ENCODE results near the gene ASB10. TPM values are rescaled to one million over a fixed set of nuclear protein-coding genes. Genes with fewer than 3 reads are reported as not detected.

ASB10 gene
- total RNA-seq, 1 donor from 2014 or later: not detected

GRCh38 chr7:151135525-151135845 lies 51.6 kb downstream of the ASB10 start:
- no peak for DNase-seq (ENCODE audit: low read depth)
- TF ChIP-seq CTCF (IDR thresholded peaks at IDR 0.05; ENCODE audit: insufficient read depth, low read length, poor library complexity, severe bottlenecking): no peak
- Histone ChIP-seq H3K36me3 (ENCODE audit: control insufficient read depth, insufficient read depth, low read length) (peaks cover 2% of the 10 kb centered on the region), H3K27me3 (ENCODE audit: control insufficient read depth, insufficient read depth, low read length) (no peaks in the 10 kb centered on the region), H3K4me3 (ENCODE audit: low read depth, low read length) (no peak overlapping the region)

GRCh38 chr7:151134743-151135524 lies 52.1 kb downstream of the ASB10 start:
- Histone ChIP-seq H3K36me3 (ENCODE audit: control insufficient read depth, insufficient read depth, low read length) (peaks cover 2% of the 10 kb centered on the region), H3K27me3 (ENCODE audit: control insufficient read depth, insufficient read depth, low read length) (no peaks in the 10 kb centered on the region)
- TF ChIP-seq CTCF (IDR thresholded peaks at IDR 0.05; ENCODE audit: insufficient read depth, low read length, poor library complexity, severe bottlenecking): no peak

GRCh38 chr7:151133986-151134742 lies 52.9 kb downstream of the ASB10 start:
- Histone ChIP-seq H3K36me3 (ENCODE audit: control insufficient read depth, insufficient read depth, low read length) (peaks cover 4% of the 10 kb centered on the region), H3K4me3 (ENCODE audit: low read depth, low read length) (no peak overlapping the region), H3K27me3 (ENCODE audit: control insufficient read depth, insufficient read depth, low read length) (no peaks in the 10 kb centered on the region)
- no peak for DNase-seq (ENCODE audit: low read depth)
- no peak for TF ChIP-seq CTCF (IDR thresholded peaks at IDR 0.05; ENCODE audit: insufficient read depth, low read length, poor library complexity, severe bottlenecking)

More at GRCh38 chr7:151134743-151135524, 52.1 kb downstream of the ASB10 start:
- DNase-seq (ENCODE audit: low read depth): no peak
- H3K4me3 ChIP-seq (ENCODE audit: low read depth, low read length): no peak overlapping the region

GRCh38 chr7:151133266-151133985 lies 53.6 kb downstream of the ASB10 start:
- H3K36me3 ChIP-seq (ENCODE audit: control insufficient read depth, insufficient read depth, low read length): peaks cover 4% of the 10 kb centered on the region
- TF ChIP-seq CTCF (IDR thresholded peaks at IDR 0.05; ENCODE audit: insufficient read depth, low read length, poor library complexity, severe bottlenecking): no peak
- DNase-seq (ENCODE audit: low read depth): no peak
- H3K27me3 ChIP-seq (ENCODE audit: control insufficient read depth, insufficient read depth, low read length): no peaks in the 10 kb centered on the region
- H3K4me3 ChIP-seq (ENCODE audit: low read depth, low read length): no peak overlapping the region

GRCh38 chr7:151132461-151133205 lies 54.4 kb downstream of the ASB10 start:
- DNase-seq (ENCODE audit: low read depth): no peak
- TF ChIP-seq CTCF (IDR thresholded peaks at IDR 0.05; ENCODE audit: insufficient read depth, low read length, poor library complexity, severe bottlenecking): no peak
- H3K4me3 ChIP-seq (ENCODE audit: low read depth, low read length): no peak overlapping the region
- H3K27me3 ChIP-seq (ENCODE audit: control insufficient read depth, insufficient read depth, low read length): no peaks in the 10 kb centered on the region
- peaks cover 2% of the 10 kb centered on the region for H3K36me3 ChIP-seq (ENCODE audit: control insufficient read depth, insufficient read depth, low read length)
